Activated naive CD8-positive, alpha-beta T cell treated with anti-CD3 and anti-CD28 coated beads for 36 hours (primary cell): ENCODE measurements around the gene ACER3. TPM values are rescaled to one million over a fixed set of nuclear protein-coding genes. Genes with fewer than 3 reads are reported as not detected.
"Not testable (repeated sequence)": the region's sequence is repeated elsewhere in the genome, so short reads cannot be mapped to it uniquely, and the experiment has no call there.

Experiments used
- DNase-seq: peaks from one replicate; pipeline ENCODE4 v3.0.0; 2021
- H3K27ac Mint-ChIP-seq: one replicate; pipeline ENCODE4 v1.8.0; 2022; ENCODE audit warnings: mild to moderate bottlenecking, moderate library complexity, mixed read lengths
- H3K27me3 Mint-ChIP-seq: one replicate; pipeline ENCODE4 v1.8.0; 2022; ENCODE audit warnings: mild to moderate bottlenecking, mixed read lengths
- H3K36me3 Mint-ChIP-seq: one replicate; pipeline ENCODE4 v1.8.0; 2021; ENCODE audit warnings: mild to moderate bottlenecking, mixed read lengths
- H3K4me1 Mint-ChIP-seq: one replicate; pipeline ENCODE4 v1.8.0; 2021; ENCODE audit warnings: mixed read lengths
- H3K4me3 Mint-ChIP-seq: one replicate; pipeline ENCODE4 v1.8.0; 2022; ENCODE audit warnings: mild to moderate bottlenecking, moderate library complexity, mixed read lengths
- H3K9me3 Mint-ChIP-seq: one replicate; pipeline ENCODE4 v1.8.0; 2022; ENCODE audit warnings: mixed read lengths
- total RNA-seq, 2 experiments: library from RNA; stranded (reverse); gene quantifications; one replicate each; pipeline ENCODE4 v1.2.3, GENCODE V29; 2021

ACER3 gene
- total RNA-seq, 2 experiments from 2014 or later, result 10.7 to 11.6 TPM

DNA sequence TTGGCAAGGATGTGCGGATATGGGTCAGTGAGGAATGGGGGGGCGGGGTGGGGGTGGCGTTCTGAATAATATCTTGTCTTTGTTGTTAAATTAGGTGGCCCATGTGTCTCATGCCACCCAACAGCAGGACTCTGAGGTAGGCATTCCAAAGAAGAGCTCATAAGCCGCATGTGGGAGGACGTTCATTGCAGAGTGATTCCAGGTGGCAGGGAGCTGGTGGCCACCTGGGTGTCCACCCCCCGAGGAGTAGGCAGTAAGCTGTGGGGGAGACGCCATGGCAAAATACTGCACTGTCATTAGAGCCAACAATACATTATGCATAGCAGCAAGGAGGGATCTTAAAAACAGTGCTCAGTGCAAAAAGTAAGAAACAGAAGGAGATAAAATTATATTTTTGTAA lies 191.8 kb downstream of the ACER3 start:
- no peaks in the 10 kb centered on the region for H3K4me1 Mint-ChIP-seq
- peaks cover 8% of the 10 kb centered on the region for H3K9me3 Mint-ChIP-seq
- H3K27ac Mint-ChIP-seq, result no peak overlapping the region
- H3K27me3 Mint-ChIP-seq, result no peaks in the 10 kb centered on the region
- no peak for DNase-seq
- H3K36me3 Mint-ChIP-seq, result no peaks in the 10 kb centered on the region
- H3K4me3 Mint-ChIP-seq, result no peak overlapping the region

DNA sequence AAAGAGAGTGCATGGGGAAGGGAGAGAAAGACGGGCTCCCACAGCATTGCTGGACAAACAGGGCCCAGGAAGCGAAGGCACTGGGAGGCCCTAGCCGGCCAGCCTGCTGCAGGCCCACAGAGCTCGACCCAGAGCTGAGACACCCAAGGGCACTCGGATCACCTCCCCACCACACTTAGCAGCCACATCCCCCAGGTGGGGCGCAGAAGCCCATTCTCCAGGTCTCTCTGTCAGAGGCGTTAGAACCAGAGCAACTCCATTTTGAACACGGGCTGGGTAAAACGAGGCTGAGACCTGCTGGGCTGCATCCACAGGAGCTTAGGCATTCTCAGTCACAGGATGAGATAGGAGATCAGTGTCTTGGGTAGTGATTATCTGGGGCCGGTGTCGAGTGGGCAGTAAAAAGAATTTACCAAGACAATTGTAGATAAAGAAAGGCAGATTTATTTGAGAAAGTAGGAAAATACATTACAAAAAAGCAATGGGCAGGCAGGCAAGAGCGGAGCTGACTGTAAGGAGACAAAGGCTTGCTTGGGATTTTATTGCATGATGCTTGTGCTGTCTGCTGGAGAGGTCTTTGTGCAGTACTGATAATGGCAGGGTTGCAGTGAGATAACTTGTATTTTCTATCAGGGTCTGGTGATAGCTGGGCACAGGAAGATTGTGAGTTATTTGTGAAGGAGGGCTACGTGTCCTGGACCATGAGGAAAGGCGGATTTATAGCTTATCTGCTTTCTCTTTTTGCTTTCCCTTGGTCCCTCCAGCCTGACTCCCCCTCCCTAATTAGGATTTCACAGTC lies 192.7 kb downstream of the ACER3 start:
- Mint-ChIP-seq H3K27me3 (no peaks in the 10 kb centered on the region), H3K36me3 (no peaks in the 10 kb centered on the region), H3K27ac (no peak overlapping the region), H3K4me3 (no peak overlapping the region), H3K4me1 (no peaks in the 10 kb centered on the region), H3K9me3 (peaks cover 8% of the 10 kb centered on the region)
- no peak for DNase-seq

DNA sequence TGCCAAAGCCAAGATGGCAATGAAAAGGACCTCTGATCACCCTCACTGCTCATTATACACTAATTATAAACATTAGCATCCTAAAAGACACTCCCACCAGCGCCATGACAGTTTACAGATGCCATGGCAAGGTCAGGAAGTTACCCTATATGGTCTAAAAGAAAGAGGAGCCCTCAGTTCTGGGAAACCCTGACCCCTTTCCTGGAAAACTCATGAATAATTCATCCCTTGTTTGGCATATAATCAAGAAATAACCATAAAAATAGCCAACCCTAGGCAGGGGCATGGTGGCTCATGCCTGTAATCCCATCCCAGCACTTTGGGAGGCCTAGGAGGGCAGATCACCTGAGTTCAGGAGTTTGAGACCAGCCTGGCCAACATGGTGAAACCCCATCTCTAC lies 193.4 kb downstream of the ACER3 start:
- no peak overlapping the region for H3K27ac Mint-ChIP-seq
- H3K36me3 Mint-ChIP-seq, result no peaks in the 10 kb centered on the region
- no peaks in the 10 kb centered on the region for H3K27me3 Mint-ChIP-seq
- H3K9me3 Mint-ChIP-seq, result peaks cover 8% of the 10 kb centered on the region
- H3K4me3 Mint-ChIP-seq, result no peak overlapping the region
- no peak for DNase-seq
- H3K4me1 Mint-ChIP-seq, result no peaks in the 10 kb centered on the region

DNA sequence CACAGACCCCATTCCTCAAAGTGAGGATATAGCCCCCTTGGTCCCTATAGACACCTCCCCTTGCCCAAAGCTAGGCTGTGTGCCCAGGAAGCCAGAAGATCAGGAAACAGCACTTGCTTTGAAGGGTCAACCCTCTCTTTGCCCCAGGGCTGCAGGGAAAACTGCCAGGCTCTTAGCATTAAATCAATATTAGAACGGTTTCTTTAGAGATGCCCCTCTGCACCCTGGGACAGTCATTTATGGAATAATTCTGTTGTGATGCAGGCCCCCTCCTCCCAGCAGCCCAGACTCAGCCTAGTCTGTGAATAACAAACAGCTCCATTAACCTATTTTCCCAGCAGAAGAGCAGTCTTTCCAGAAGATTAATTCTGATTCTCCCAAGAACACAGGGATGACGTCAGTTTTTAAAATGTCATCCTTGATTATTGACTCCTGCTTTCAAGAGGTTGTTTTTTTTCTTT lies 194.4 kb downstream of the ACER3 start:
- H3K9me3 Mint-ChIP-seq, result peaks cover 8% of the 10 kb centered on the region
- no peaks in the 10 kb centered on the region for H3K36me3 Mint-ChIP-seq
- no peaks in the 10 kb centered on the region for H3K4me1 Mint-ChIP-seq
- no peaks in the 10 kb centered on the region for H3K27me3 Mint-ChIP-seq
- H3K4me3 Mint-ChIP-seq, result no peak overlapping the region
- no peak overlapping the region for H3K27ac Mint-ChIP-seq
- DNase-seq, result no peak

DNA sequence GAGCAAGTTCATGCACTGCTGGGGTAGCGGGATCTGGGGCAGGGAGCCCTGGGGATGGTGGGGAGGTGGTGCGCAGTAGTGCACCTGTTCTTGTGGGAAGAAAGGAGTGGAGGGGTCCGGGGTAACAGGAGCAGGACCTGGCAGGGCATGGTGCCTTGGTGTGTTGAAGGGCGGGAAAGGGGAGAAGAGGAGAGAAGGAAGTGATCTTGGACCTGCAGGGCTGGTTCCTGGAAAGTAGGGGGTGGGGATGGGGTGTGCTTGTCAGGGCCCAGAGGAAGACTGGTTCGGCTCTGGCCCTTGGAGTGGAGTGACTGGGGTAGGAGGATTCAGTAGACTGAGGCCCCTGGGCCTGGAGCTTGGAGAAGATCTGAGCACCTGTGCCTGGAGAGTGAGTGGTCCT lies 195.2 kb downstream of the ACER3 start:
- DNase-seq, result no peak
- no peak overlapping the region for H3K27ac Mint-ChIP-seq
- H3K27me3 Mint-ChIP-seq, result no peaks in the 10 kb centered on the region
- no peaks in the 10 kb centered on the region for H3K4me1 Mint-ChIP-seq
- H3K36me3 Mint-ChIP-seq, result no peaks in the 10 kb centered on the region
- H3K9me3 Mint-ChIP-seq, result peaks cover 8% of the 10 kb centered on the region
- no peak overlapping the region for H3K4me3 Mint-ChIP-seq

DNA sequence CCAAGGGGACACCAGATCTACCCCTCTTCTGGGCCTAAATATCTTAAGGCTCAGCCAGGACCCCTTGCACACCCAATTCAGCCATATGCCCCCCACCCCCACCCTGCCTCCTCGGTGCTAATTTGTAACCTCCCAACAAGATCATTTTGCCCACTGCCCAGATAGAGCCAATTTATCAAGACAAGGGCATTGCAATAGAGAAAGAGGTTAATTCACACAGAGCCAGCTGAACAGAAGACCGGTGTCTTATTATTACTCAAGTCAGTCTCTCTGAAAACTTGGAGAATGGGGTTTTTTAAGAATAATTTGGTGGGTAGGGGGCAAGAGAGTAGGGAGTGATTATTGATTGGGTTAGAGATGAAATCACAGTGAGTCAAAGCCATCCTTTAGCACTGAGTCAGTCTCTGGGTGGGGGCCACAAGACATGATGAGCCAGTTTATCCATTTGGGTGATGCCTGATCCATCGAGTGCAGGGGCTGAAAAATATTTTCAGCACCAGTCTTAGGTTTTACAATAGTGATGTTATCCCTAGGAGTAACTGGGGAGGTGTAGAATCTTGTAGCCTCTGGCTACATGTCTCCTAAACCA lies 196.2 kb downstream of the ACER3 start:
- no peaks in the 10 kb centered on the region for H3K27me3 Mint-ChIP-seq

DNA sequence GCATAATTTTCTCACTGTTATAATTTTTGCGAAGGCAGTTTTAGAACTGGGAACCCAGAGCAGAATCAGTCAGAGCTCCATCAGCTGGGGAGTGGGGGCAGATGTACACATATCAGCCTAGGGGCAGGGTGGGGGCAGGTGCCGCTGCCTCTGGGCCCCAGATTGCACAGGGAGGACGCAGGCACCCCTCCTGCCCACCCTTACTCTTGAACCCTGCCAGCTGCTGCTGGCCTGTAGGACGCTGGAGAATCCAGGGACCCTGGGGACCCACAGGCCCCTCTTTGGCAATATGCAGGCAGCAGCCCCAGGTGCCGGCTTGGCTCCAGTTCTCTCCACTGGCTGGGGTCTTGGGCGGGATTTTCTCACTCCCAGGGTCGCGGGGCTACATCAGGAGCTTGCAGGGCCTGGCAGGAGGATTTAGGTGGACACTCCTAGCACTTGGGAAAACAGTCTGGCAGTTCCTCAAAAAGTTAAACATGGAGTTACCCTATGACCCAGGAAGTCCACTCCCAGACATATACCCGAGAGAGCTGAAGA lies 197.3 kb downstream of the ACER3 start:
- no peaks in the 10 kb centered on the region for H3K36me3 Mint-ChIP-seq
- H3K9me3 Mint-ChIP-seq, result peaks cover 8% of the 10 kb centered on the region
- H3K4me1 Mint-ChIP-seq, result no peaks in the 10 kb centered on the region
- no peak overlapping the region for H3K27ac Mint-ChIP-seq
- DNase-seq, result no peak
- H3K27me3 Mint-ChIP-seq, result no peaks in the 10 kb centered on the region
- no peak overlapping the region for H3K4me3 Mint-ChIP-seq

More for the DNA sequence above, 196.2 kb downstream of the ACER3 start:
- Mint-ChIP-seq H3K4me3 (no peak overlapping the region), H3K36me3 (no peaks in the 10 kb centered on the region), H3K9me3 (peaks cover 8% of the 10 kb centered on the region), H3K27ac (no peak overlapping the region), H3K4me1 (no peaks in the 10 kb centered on the region)
- DNase-seq, result no peak

DNA sequence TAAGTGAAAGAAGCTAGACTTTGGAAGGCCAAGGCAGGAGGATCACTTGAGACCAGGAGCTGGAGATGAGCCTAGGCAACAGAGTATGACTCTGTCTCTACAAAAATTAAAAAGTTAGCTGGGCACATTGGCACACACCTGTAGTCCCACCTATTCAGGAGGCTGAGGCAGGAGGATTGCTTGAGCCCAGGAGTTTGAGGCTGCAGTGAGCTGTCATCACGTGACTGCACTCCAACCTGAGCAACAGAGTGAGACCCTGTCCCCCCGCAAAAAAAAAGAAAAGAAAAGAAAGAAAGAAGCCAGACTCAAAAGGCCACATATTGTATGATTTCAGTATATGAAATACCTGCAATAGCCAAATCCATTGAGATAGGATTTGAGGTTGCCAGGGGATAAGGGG lies 198.2 kb downstream of the ACER3 start:
- DNase-seq, result no peak
- H3K27me3 Mint-ChIP-seq, result no peaks in the 10 kb centered on the region
- no peak overlapping the region for H3K4me3 Mint-ChIP-seq
- no peak overlapping the region for H3K27ac Mint-ChIP-seq
- no peaks in the 10 kb centered on the region for H3K4me1 Mint-ChIP-seq
- H3K9me3 Mint-ChIP-seq, result peaks cover 8% of the 10 kb centered on the region
- H3K36me3 Mint-ChIP-seq, result no peaks in the 10 kb centered on the region

DNA sequence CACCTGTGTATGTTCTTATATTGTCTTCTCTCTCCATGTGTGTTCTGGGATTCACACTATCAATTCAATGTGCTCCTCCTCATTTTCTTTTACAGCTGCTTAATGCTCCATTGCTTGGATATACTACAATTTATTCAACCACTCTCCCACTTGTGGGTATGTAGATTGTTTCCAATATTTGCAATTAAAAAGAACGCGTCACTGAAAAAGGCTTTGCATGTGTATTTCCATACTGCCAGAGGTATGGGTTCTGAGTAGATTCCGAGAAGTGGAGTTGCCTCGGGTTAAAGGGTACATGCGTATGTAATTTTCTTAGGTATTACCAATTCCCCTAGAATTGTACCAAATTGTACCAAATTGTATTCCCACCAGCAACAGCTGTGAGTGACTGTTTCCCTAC lies 199.1 kb downstream of the ACER3 start:
- peaks cover 8% of the 10 kb centered on the region for H3K9me3 Mint-ChIP-seq
- DNase-seq, result no peak
- no peak overlapping the region for H3K27ac Mint-ChIP-seq
- no peaks in the 10 kb centered on the region for H3K36me3 Mint-ChIP-seq
- no peak overlapping the region for H3K4me3 Mint-ChIP-seq
- H3K4me1 Mint-ChIP-seq, result no peaks in the 10 kb centered on the region
- H3K27me3 Mint-ChIP-seq, result no peaks in the 10 kb centered on the region

DNA sequence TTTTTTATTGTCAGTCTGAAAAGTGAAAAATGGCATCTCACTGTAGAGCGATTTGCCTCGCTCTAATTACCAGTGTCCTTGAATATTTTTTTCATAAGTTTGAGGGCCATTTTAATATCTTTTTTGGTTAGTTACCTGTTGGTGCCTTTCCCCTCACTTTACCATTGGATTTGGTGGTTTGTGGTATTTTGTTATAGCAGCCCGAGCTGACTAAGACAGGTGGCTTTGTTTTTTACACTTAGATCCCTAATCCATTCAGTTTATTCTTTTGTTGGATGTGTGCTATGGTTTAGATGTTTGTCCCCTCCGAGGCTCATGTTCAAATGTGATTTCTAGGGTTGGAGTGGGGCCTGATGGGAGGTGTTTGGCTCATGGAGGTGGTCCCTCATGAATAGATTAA lies 199.5 kb downstream of the ACER3 start:
- Mint-ChIP-seq H3K4me3 (no peak overlapping the region), H3K27me3 (no peaks in the 10 kb centered on the region), H3K4me1 (no peaks in the 10 kb centered on the region), H3K36me3 (no peaks in the 10 kb centered on the region), H3K27ac (no peak overlapping the region), H3K9me3 (peaks cover 8% of the 10 kb centered on the region)
- DNase-seq, result no peak

DNA sequence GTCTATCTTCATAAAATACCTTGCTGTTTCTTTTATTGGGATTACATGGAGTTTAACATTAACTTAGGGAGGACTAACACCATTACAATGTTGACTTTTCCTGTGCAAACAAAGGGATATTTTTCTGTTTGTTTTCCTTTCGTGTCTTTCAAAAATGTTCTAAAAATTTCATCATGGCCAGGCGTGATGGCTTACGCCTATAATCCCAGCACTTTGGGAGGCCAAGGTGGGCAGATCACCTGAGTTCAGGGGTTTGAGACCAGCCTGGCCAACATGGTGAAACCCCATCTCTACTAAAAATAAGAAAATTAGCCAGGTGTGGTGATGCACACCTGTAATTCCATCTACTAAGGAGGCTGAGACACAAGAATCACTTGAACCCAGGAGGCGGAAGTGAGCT lies 200.5 kb downstream of the ACER3 start:
- not testable (repeated sequence) for H3K9me3 Mint-ChIP-seq, H3K4me1 Mint-ChIP-seq, DNase-seq, H3K36me3 Mint-ChIP-seq, H3K4me3 Mint-ChIP-seq, H3K27ac Mint-ChIP-seq, H3K27me3 Mint-ChIP-seq

DNA sequence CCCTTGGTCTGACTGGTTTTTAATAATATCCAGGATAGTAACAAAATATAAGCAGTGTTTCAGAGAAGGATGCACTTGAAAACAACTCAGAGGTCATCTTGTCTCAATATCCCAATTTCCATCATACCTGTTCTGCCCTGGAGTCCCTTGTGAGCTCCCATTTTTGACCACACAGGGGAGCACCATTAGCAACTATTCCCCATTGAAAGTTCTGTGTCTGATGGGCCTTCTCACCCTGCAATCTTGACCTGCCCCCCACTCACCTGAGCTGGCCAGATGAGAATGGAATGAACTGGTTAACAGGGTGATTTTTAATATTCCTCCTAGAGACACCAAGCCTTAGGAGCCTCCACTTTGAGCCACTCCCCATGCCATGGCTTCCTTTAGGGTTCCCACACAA lies 202.2 kb downstream of the ACER3 start:
- H3K9me3 Mint-ChIP-seq, result no peaks in the 10 kb centered on the region
- no peak for DNase-seq
- peaks cover 10% of the 10 kb centered on the region for H3K4me1 Mint-ChIP-seq
- no peak overlapping the region for H3K27ac Mint-ChIP-seq
- no peak overlapping the region for H3K4me3 Mint-ChIP-seq
- no peaks in the 10 kb centered on the region for H3K36me3 Mint-ChIP-seq
- no peaks in the 10 kb centered on the region for H3K27me3 Mint-ChIP-seq

DNA sequence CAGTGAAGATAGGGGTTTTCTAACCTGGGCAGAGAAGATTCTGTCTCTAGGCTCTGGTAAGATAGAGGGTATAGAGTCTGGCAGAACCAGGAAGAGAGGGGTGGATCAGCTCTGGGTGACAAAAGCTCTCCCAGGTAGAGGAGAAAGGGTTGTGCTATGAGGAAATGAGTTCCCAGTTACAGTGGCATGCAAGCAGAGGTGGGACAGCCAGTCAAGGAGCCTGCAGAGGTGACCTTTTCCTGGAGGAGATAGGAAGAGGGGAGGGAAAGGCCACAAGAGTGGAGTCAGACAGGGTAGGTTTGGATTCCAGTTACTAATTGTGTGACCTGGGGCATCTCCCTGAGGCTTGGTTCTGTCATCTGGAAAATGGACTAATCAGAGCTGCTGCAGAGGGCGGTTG lies 202.7 kb downstream of the ACER3 start:
- H3K27ac Mint-ChIP-seq, result no peak overlapping the region
- H3K4me1 Mint-ChIP-seq, result peaks cover 10% of the 10 kb centered on the region
- DNase-seq, result no peak
- H3K4me3 Mint-ChIP-seq, result no peak overlapping the region
- H3K27me3 Mint-ChIP-seq, result no peaks in the 10 kb centered on the region
- H3K36me3 Mint-ChIP-seq, result no peaks in the 10 kb centered on the region
- no peaks in the 10 kb centered on the region for H3K9me3 Mint-ChIP-seq

DNA sequence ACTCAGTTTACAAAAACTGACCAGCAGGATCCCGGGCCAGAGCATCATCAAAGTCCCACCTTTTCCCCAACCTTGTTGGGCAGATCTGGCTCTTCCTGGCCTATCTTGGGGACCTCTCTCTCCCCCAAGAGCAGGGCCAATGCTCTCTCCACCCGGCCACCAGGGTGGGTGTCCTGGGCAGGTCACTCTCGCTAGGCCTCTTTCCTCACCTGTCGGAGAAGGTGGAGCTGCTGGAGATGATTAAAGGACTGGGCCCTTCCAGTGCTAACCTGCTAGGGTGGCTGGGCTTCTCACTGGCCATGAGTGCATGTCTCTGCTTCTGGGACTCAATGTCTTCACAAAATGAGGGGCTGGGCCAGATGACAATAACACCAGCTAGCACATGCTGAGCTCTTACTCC lies 203.1 kb downstream of the ACER3 start:
- H3K4me3 Mint-ChIP-seq, result no peak overlapping the region
- no peaks in the 10 kb centered on the region for H3K9me3 Mint-ChIP-seq
- H3K4me1 Mint-ChIP-seq, result peaks cover 10% of the 10 kb centered on the region
- H3K27me3 Mint-ChIP-seq, result no peaks in the 10 kb centered on the region
- DNase-seq, result no peak
- no peak overlapping the region for H3K27ac Mint-ChIP-seq
- no peaks in the 10 kb centered on the region for H3K36me3 Mint-ChIP-seq

DNA sequence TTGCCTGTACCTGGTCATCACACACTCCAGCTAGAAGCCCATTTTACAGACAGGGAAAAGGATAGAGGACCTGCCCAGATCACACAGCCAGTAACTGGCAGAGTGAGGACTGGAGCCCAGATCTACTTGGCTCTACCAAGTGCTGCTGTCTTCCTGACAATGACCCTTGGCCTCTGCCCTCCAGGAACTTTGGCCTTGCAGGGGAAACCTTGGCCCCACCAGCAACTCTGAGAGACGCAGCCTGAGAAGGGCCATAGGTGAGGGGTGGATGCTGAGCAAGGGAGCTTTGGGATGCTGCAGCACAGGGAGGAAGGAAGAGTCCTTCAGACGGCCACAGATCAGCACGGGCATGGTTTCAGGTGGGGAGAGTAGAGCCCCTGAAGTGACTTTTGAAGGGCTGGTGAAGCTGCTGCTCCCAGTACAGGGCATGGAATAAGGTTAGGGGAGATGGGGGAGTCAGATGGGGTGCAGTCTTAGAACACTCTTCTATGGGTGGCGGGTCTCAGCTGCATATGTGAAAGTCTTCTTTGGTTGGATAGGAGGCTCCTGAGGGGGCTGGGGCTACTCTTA lies 204.0 kb downstream of the ACER3 start:
- no peaks in the 10 kb centered on the region for H3K27me3 Mint-ChIP-seq
- no peak overlapping the region for H3K4me3 Mint-ChIP-seq
- H3K36me3 Mint-ChIP-seq, result no peaks in the 10 kb centered on the region

DNA sequence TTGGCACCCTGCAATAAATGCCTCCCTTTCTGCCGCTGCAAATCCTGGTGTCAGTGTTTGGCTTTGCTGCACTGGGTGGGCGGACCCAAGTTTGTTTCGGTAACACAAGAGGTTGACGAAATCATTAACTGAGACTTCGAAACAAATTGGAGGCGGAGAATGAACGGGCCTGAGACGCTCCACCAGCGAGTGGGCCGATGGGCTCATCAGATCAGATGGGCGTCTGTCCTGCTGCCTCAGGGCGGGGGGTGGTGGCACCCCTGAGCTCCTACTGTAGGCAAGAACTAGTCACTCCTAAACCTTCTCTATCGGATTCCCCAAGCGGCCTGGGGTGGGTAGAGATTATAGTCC lies 205.1 kb downstream of the ACER3 start:
- H3K27ac Mint-ChIP-seq, result peak overlapping the region; percentile 86
- no peaks in the 10 kb centered on the region for H3K9me3 Mint-ChIP-seq
- H3K36me3 Mint-ChIP-seq, result no peaks in the 10 kb centered on the region
- no peaks in the 10 kb centered on the region for H3K27me3 Mint-ChIP-seq
- DNase-seq, result peak; percentile 32
- H3K4me3 Mint-ChIP-seq, result peak overlapping the region; percentile 85
- peaks cover 12% of the 10 kb centered on the region for H3K4me1 Mint-ChIP-seq

More for the DNA sequence above, 204.0 kb downstream of the ACER3 start:
- no peak for DNase-seq
- H3K9me3 Mint-ChIP-seq, result no peaks in the 10 kb centered on the region
- no peak overlapping the region for H3K27ac Mint-ChIP-seq
- H3K4me1 Mint-ChIP-seq, result peaks cover 12% of the 10 kb centered on the region
